WTC11 (cell line): ENCODE results near the gene CPEB1.

Experiments used
- ELF4 ChIP-seq: sonication (generic); formaldehyde crosslinking; IDR thresholded peaks from 2 replicates; pipeline ENCODE4 v1.8.1; 2022; ENCODE audit warnings: low read depth, mild to moderate bottlenecking, moderate library complexity, missing genetic modification reagents
- TF ChIP-seq, protein P1 (sequence below): fragments of 200-600 bp; IDR thresholded peaks from 2 replicates; pipeline ENCODE4 v1.8.0; 2022; ENCODE audit warnings: antibody characterized with exemption
- TF ChIP-seq, protein P2 (sequence below): sonication (generic); formaldehyde crosslinking; IDR thresholded peaks from 2 replicates; pipeline ENCODE4 v1.8.1; 2022; ENCODE audit warnings: low read depth, mild to moderate bottlenecking, moderate library complexity, missing genetic modification reagents, borderline replicate concordance
- TF ChIP-seq, protein P3 (sequence below): sonication (generic); formaldehyde crosslinking; IDR thresholded peaks from 2 replicates; pipeline ENCODE4 v1.8.0; 2022; ENCODE audit warnings: mild to moderate bottlenecking, missing genetic modification reagents

DNA sequence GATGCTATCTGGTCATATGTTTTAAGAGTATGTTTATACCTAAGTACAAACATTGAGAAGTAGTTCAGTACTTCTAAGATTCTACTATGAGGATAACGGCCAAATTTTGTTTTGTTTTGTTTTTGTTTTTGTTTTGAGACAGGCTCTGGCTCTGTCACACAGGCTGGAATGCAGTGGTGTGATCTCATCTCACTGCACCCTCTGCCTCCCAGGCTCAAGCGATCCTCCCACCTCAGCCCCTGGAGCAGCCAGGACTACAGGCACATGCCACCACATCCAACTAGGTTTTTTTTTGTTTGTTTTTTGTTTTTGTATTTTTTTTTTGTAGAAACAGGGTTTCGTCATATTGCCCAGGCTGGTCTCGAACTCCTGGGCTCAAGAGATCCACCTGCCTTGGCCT lies 59.4 kb downstream of the CPEB1 start:
- TF ChIP-seq, protein P1, sequence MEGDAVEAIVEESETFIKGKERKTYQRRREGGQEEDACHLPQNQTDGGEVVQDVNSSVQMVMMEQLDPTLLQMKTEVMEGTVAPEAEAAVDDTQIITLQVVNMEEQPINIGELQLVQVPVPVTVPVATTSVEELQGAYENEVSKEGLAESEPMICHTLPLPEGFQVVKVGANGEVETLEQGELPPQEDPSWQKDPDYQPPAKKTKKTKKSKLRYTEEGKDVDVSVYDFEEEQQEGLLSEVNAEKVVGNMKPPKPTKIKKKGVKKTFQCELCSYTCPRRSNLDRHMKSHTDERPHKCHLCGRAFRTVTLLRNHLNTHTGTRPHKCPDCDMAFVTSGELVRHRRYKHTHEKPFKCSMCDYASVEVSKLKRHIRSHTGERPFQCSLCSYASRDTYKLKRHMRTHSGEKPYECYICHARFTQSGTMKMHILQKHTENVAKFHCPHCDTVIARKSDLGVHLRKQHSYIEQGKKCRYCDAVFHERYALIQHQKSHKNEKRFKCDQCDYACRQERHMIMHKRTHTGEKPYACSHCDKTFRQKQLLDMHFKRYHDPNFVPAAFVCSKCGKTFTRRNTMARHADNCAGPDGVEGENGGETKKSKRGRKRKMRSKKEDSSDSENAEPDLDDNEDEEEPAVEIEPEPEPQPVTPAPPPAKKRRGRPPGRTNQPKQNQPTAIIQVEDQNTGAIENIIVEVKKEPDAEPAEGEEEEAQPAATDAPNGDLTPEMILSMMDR, result no peak
- TF ChIP-seq, protein P2, sequence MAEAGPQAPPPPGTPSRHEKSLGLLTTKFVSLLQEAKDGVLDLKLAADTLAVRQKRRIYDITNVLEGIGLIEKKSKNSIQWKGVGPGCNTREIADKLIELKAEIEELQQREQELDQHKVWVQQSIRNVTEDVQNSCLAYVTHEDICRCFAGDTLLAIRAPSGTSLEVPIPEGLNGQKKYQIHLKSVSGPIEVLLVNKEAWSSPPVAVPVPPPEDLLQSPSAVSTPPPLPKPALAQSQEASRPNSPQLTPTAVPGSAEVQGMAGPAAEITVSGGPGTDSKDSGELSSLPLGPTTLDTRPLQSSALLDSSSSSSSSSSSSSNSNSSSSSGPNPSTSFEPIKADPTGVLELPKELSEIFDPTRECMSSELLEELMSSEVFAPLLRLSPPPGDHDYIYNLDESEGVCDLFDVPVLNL, result no peak
- TF ChIP-seq, protein P3, sequence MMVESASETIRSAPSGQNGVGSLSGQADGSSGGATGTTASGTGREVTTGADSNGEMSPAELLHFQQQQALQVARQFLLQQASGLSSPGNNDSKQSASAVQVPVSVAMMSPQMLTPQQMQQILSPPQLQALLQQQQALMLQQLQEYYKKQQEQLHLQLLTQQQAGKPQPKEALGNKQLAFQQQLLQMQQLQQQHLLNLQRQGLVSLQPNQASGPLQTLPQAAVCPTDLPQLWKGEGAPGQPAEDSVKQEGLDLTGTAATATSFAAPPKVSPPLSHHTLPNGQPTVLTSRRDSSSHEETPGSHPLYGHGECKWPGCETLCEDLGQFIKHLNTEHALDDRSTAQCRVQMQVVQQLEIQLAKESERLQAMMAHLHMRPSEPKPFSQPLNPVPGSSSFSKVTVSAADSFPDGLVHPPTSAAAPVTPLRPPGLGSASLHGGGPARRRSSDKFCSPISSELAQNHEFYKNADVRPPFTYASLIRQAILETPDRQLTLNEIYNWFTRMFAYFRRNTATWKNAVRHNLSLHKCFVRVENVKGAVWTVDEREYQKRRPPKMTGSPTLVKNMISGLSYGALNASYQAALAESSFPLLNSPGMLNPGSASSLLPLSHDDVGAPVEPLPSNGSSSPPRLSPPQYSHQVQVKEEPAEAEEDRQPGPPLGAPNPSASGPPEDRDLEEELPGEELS (CRISPR knock-in tag), result no peak
- no peak for TF ChIP-seq ELF4 (CRISPR knock-in tag)
